HFF-Myc (cell line): ENCODE data around the gene SPOUT1.

Source experiments
- DNase-seq: peaks from one replicate; pipeline ENCODE4 v3.0.0-alpha.2; 2011; ENCODE audit warnings: low read depth; ENCODE audit errors: extremely low read depth
- H3K4me3 ChIP-seq: replicated peaks from 2 replicates; pipeline ENCODE4 v1.5.1; 2011; ENCODE audit warnings: low read depth, mild to moderate bottlenecking, control low read depth, low read length
- CTCF ChIP-seq: IDR thresholded peaks from 2 replicates; pipeline ENCODE4 v1.5.1; 2012; ENCODE audit warnings: mild to moderate bottlenecking, low read depth, low read length, control low read depth; ENCODE audit errors: missing control alignments

Gene SPOUT1

GRCh38 chr9:128771094-128771721 lies 58.4 kb downstream of the SPOUT1 start:
- no peak for TF ChIP-seq CTCF
- peak overlapping the region; percentile 72 for H3K4me3 ChIP-seq
- no peak for DNase-seq

- no peak for TF ChIP-seq CTCF
- peak overlapping the region; percentile 72 for H3K4me3 ChIP-seq
- DNase-seq: no peak
These were observed 59.1 kb downstream of the SPOUT1 start for GRCh38 chr9:128770286-128771030.
